ENCODE results near the gene IFFO2.
"Not testable (repeated sequence)": the region's sequence is repeated elsewhere in the genome, so short reads cannot be mapped to it uniquely, and the experiment has no call there.

Gene IFFO2

GRCh38 chr1:18874600-18874999 is 81.9 kb downstream of the IFFO2 start:
- no peak for DNase-seq (ENCODE audit: low read depth)

GRCh38 chr1:18874036-18874435 is 82.4 kb downstream of the IFFO2 start:
- no peak for DNase-seq (ENCODE audit: low read depth)

GRCh38 chr1:18872071-18872611 is 84.3 kb downstream of the IFFO2 start:
- no peak for DNase-seq (ENCODE audit: low read depth)

GRCh38 chr1:18871401-18872070 is 84.9 kb downstream of the IFFO2 start:
- DNase-seq (ENCODE audit: low read depth): no peak

- no peak for DNase-seq (ENCODE audit: low read depth)
These were observed 85.5 kb downstream of the IFFO2 start for GRCh38 chr1:18870957-18871356.

- DNase-seq (ENCODE audit: low read depth): not testable (repeated sequence)
These were observed 85.9 kb downstream of the IFFO2 start for GRCh38 chr1:18870595-18870865.

- no peak for DNase-seq (ENCODE audit: low read depth)
These were observed 86.5 kb downstream of the IFFO2 start for GRCh38 chr1:18869847-18870594.

GRCh38 chr1:18868801-18869424 is 87.6 kb downstream of the IFFO2 start:
- no peak for DNase-seq (ENCODE audit: low read depth)

GRCh38 chr1:18868354-18868753 is 88.1 kb downstream of the IFFO2 start:
- no peak for DNase-seq (ENCODE audit: low read depth)

GRCh38 chr1:18866846-18867245 is 89.6 kb downstream of the IFFO2 start:
- no peak for DNase-seq (ENCODE audit: low read depth)

GRCh38 chr1:18866314-18866713 is 90.2 kb downstream of the IFFO2 start:
- no peak for DNase-seq (ENCODE audit: low read depth)

GRCh38 chr1:18865176-18865575 is 91.3 kb downstream of the IFFO2 start:
- DNase-seq (ENCODE audit: low read depth): no peak

GRCh38 chr1:18861590-18861989 is 94.9 kb downstream of the IFFO2 start:
- DNase-seq (ENCODE audit: low read depth): no peak

GRCh38 chr1:18861082-18861481 is 95.4 kb downstream of the IFFO2 start:
- DNase-seq (ENCODE audit: low read depth): no peak

GRCh38 chr1:18859560-18859959 is 96.9 kb downstream of the IFFO2 start, which contains the start of gene TAS1R2:
TSS of gene TAS1R2 (minus strand) at chr1:18859660. CDS start at chr1:18859660, 0 bp downstream.
- DNase-seq (ENCODE audit: low read depth): no peak

- no peak for DNase-seq (ENCODE audit: low read depth)
These were observed 98.3 kb downstream of the IFFO2 start for GRCh38 chr1:18858070-18858688.

- no peak for DNase-seq (ENCODE audit: low read depth)
These were observed 100.0 kb downstream of the IFFO2 start for GRCh38 chr1:18856435-18856834.

- DNase-seq (ENCODE audit: low read depth): no peak
These were observed 100.9 kb downstream of the IFFO2 start for GRCh38 chr1:18855573-18855972.

GRCh38 chr1:18854331-18855025 is 102.0 kb downstream of the IFFO2 start:
- no peak for DNase-seq (ENCODE audit: low read depth)
